SK-N-MC (cell line): ENCODE data around the gene SYN1.

Experiments
- DNase-seq: peaks from one replicate; pipeline ENCODE4 v3.0.0-alpha.2; 2011; ENCODE audit warnings: low read depth, low spot score
- H3K27ac ChIP-seq: fragments of 200-600 bp; sonication (generic); 2 replicates; pipeline ENCODE4 v1.5.1; 2016; ENCODE audit warnings: mixed run types
- H3K36me3 ChIP-seq: fragments of 200-600 bp; sonication (generic); 2 replicates; pipeline ENCODE4 v1.6.1; 2017; ENCODE audit warnings: antibody characterized with exemption, low read length, mixed read lengths; ENCODE audit not compliant: insufficient read depth
- H3K4me3 ChIP-seq: fragments of 200-600 bp; sonication (generic); 2 replicates; pipeline ENCODE4 v1.5.1; 2016
- H3K9ac ChIP-seq: fragments of 200-600 bp; sonication (generic); 2 replicates; pipeline ENCODE4 v1.8.0; 2017; ENCODE audit warnings: mixed run types, mixed read lengths; ENCODE audit not compliant: insufficient read length
- H3K9me3 ChIP-seq: fragments of 200-600 bp; sonication (generic); 2 replicates; pipeline ENCODE4 v1.6.1; 2017; ENCODE audit warnings: low read depth, mild to moderate bottlenecking, antibody characterized with exemption, low read length, moderate library complexity, mixed read lengths
- EZH2 ChIP-seq: fragments of 200-600 bp; sonication (generic); IDR thresholded peaks from one replicate; pipeline ENCODE4 v1.6.1; 2017; ENCODE audit warnings: antibody characterized with exemption
- FOXP2 ChIP-seq: optimal IDR thresholded peaks from 2 replicates; pipeline ENCODE3; 2011; ENCODE audit warnings: mild to moderate bottlenecking, moderate library complexity; ENCODE audit not compliant: insufficient read depth; ENCODE audit errors: extremely low read length, control extremely low read depth
- POLR2AphosphoS5 ChIP-seq: IDR thresholded peaks from 2 replicates; pipeline ENCODE4 v1.6.1; 2012; ENCODE audit warnings: mild to moderate bottlenecking, low read depth, low read length, borderline replicate concordance

The SYN1 gene

DNA sequence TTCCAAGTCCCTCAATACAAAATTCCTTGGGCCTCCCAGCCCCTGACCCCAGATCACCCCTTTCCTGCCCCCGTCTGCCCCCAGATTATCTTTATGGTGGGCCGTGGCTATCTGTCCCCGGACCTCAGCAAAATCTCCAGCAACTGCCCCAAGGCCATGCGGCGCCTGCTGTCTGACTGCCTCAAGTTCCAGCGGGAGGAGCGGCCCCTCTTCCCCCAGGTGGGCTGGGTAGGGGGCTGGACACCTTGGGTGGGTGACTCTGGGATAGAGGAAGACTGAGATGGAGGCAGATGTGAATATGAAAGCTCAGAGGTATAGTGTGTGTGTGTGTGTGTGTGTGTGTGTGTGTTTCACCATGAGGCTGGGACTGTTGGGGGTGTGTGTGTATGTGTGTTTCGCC is 48.9 kb downstream of the SYN1 start:
- H3K36me3 ChIP-seq = peaks cover 40% of the 10 kb centered on the region; the same call in 1 of the 2 replicates
- no peaks in the 10 kb centered on the region for H3K9me3 ChIP-seq
- DNase-seq = no peak
- no peak overlapping the region for H3K4me3 ChIP-seq
- H3K9ac ChIP-seq = no peak overlapping the region
- no peak overlapping the region for H3K27ac ChIP-seq
- TF ChIP-seq EZH2 (no peak), POLR2AphosphoS5 (no peak), FOXP2 (no peak)

DNA sequence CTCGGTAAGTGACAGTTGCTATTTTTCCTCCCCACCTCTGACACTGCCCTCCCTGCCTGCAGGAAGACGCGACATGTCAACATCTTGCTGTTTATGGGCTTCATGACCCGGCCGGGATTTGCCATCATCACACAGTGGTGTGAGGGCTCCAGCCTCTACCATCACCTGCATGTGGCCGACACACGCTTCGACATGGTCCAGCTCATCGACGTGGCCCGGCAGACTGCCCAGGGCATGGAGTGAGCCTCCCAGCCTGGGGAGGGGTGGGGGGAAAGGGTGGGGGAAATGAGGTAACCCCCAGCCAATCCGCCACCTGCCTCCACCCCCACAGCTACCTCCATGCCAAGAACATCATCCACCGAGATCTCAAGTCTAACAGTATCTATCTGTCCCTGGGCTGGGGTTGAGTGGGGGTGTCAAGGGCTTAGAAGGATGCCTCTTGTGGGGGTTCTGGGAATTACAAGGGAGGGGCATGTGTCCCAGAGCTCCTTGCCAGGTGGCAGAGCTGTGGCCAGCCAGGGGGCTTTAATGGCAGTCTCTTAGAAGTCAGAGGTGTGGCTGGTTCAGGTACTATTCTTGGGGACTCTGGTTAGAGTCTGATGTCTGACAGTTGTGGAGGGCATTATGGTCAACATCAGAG is 50.9 kb downstream of the SYN1 start:
- H3K27ac ChIP-seq = no peak overlapping the region
- no peaks in the 10 kb centered on the region for H3K9me3 ChIP-seq
- DNase-seq = no peak
- no peak for TF ChIP-seq FOXP2
- TF ChIP-seq EZH2 = no peak
- no peak for TF ChIP-seq POLR2AphosphoS5
- peaks cover 56% of the 10 kb centered on the region; the same call in 1 of the 2 replicates for H3K36me3 ChIP-seq
- H3K9ac ChIP-seq = no peak overlapping the region
- no peak overlapping the region for H3K4me3 ChIP-seq

DNA sequence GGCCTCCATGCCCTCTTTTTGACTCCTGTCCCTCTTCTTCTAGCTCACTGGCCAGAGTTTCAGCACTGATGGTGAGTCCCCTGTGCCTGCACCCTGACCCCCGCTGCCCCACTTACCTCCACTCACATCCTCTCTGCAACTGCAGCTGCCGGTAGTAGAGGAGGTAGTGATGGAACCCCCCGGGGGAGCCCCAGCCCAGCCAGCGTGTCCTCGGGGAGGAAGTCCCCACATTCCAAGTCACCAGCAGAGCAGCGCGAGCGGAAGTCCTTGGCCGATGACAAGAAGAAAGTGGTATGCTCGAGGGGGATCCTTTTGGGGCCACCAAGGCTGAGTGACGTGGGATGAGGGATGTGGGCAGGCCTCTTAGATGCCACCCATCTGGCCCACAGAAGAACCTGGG is 52.8 kb downstream of the SYN1 start:
- TF ChIP-seq POLR2AphosphoS5 = no peak
- TF ChIP-seq EZH2 = no peak
- no peak for TF ChIP-seq FOXP2
- peaks cover 67% of the 10 kb centered on the region; the same call in 1 of the 2 replicates for H3K36me3 ChIP-seq
- H3K27ac ChIP-seq = no peak overlapping the region

DNA sequence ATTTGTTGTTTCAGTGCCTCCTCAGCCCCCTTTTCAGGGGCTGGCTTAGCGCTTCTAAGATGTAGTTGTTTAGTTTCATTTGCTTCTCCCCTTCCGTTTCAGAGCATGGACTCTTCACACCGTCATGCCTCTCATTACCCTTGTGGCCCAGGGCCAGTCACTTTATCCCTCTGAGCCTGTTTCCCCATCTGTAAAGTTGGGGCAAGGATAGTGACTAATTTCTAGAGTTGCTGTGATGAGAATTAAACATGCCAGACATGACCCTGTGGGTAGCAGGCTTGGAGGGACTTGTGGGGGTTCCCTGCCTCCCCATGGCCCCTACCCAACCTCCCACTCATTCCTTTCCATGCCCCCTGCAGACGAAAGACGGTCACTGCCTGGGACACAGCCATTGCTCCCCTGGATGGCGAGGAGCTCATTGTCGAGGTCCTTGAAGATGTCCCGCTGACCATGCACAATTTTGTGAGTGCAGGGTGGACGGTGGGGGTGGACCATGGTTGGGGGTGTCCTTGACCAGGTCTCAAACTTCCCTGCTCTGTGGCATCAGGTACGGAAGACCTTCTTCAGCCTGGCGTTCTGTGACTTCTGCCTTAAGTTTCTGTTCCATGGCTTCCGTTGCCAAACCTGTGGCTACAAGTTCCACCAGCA is 55.1 kb downstream of the SYN1 start:
- DNase-seq = no peak
- Histone ChIP-seq H3K9me3 (no peaks in the 10 kb centered on the region), H3K36me3 (peaks cover 59% of the 10 kb centered on the region; the same call in 1 of the 2 replicates), H3K4me3 (no peak overlapping the region), H3K27ac (no peak overlapping the region), H3K9ac (no peak overlapping the region)
- no peak for TF ChIP-seq EZH2
- TF ChIP-seq FOXP2 = no peak
- no peak for TF ChIP-seq POLR2AphosphoS5

More for the DNA sequence above, 52.8 kb downstream of the SYN1 start:
- Histone ChIP-seq H3K4me3 (no peak overlapping the region), H3K9ac (no peak overlapping the region), H3K9me3 (no peaks in the 10 kb centered on the region)
- DNase-seq = no peak

DNA sequence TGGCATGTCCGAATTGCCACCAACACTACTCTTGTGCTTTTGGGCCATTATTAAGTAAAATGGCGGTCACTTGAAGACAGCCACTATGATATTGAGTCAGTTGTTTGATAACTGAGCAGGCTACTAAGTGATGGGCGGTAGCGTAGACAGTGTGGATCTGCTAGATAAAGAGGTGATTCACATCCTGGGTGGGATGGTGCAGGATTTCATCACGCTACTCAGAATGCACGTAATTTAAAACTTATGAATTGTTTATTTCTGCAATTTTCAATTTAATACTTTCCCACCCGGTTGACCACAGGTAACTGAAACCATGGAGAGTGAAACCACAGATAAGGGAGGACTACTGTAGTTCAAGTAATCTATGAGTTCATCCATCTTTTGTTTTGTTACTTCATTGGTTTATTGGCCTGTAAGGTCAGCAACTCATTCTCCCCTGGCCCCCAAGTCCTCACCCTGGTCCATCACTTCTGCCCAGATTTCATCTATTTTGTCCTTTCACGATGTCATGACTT is 55.8 kb downstream of the SYN1 start:
- Histone ChIP-seq H3K9ac (no peak overlapping the region), H3K9me3 (no peaks in the 10 kb centered on the region), H3K27ac (no peak overlapping the region), H3K4me3 (no peak overlapping the region), H3K36me3 (peaks cover 54% of the 10 kb centered on the region; the same call in 1 of the 2 replicates)
- TF ChIP-seq EZH2 = no peak
- no peak for TF ChIP-seq FOXP2
- TF ChIP-seq POLR2AphosphoS5 = no peak
- DNase-seq = no peak

DNA sequence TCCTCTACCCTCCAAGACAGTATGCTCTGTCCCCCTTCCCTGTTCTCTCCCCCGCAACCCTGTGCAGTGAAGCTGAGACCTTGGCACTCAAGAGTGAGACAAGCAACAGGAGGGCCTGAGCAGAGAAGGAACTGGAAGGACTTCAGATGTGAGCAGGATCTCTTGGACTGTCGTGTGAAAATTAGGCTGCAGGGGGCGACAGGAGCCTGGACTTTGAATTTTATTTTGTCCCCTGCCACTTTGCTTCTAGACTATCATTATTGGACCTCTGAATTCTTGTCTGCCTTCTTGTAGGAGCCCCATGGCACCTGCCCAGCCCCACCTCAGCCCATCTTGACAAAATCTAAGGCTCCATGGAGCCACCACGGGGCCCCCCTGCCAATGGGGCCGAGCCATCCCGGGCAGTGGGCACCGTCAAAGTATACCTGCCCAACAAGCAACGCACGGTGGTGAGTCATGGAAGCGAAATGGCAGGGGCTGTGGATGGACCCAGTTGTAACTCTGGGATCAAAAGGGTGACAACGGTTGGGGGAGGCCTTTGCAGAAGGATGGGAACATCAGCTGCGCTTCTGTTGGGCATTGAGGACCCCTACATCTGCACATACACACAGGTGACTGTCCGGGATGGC is 56.9 kb downstream of the SYN1 start:
- no peak for TF ChIP-seq POLR2AphosphoS5
- TF ChIP-seq EZH2 = no peak
- TF ChIP-seq FOXP2 = no peak
- H3K9ac ChIP-seq = no peak overlapping the region
- DNase-seq = no peak
- H3K36me3 ChIP-seq = peaks cover 43% of the 10 kb centered on the region; the same call in 1 of the 2 replicates
- no peaks in the 10 kb centered on the region for H3K9me3 ChIP-seq
- H3K4me3 ChIP-seq = no peak overlapping the region
- no peak overlapping the region for H3K27ac ChIP-seq

DNA sequence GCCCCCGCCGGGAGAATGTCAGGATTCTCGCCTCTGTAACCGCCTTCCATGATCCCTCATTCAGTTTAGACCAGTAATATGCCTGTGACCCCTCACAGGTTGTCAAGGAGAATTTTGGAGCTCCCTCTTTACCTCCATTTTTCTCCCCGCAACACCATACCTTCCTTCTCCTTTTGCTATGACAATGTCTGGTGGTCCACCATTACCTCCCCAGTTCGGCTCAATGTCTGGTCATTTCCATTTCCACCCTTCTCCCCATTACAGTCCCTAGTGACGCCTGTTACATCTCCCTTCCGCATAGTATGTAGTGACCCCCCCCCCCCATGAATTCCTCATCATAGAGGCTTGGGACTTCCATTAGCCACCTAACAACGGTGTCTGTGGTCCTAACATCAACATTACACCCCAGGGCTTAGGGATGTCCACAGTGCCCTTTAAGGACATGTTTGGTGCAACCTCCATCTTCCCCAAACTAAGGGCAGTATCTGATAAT is 58.0 kb downstream of the SYN1 start:
- Histone ChIP-seq H3K4me3 (peak overlapping the region; percentile 83), H3K9ac (peak overlapping the region; percentile 84), H3K9me3 (no peaks in the 10 kb centered on the region), H3K36me3 (peaks cover 34% of the 10 kb centered on the region; the same call in 1 of the 2 replicates), H3K27ac (peak overlapping the region; percentile 49; the same call in 1 of the 2 replicates)
- DNase-seq = no peak
- TF ChIP-seq EZH2 (no peak), POLR2AphosphoS5 (no peak), FOXP2 (no peak)
